GM21529 (cell line): ENCODE data around the gene CDO1.
"Not testable (repeated sequence)": the region's sequence is repeated elsewhere in the genome, so short reads cannot be mapped to it uniquely, and the experiment has no call there.

Source experiments
- ATAC-seq: cut with Tn5 transposase; IDR thresholded peaks from one replicate; pipeline ENCODE4 v1.9.1; 2021; ENCODE audit not compliant: unreplicated experiment

CDO1 gene

DNA sequence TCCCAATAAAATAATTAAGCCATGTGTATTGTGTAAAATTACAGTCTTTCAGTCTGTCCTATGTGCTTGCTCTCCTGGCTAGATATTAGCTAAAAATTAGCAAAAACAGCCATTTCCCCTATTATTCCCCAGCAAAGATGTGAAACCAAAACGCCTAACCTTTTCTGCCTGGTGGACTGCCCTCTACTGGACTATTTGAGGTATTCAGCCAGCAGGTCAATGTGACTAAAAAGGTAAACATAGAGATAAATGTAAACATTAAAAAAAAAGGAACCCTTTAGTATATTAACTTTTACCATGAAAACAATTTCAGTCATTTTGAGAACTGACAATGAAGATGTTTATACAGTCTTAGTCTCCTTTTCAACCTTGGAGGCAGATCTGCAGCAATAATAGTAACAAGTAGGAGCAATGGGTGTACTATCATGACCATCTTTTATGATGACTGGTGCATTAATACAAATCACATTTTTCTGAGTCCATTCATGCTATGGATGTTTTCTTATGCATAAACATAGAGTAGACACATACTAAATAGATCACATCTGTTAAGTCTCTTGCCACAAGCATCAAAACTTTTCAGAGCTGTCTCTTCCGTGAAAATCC is 14.8 kb upstream of the CDO1 start:
- ATAC-seq: peak; percentile 70

DNA sequence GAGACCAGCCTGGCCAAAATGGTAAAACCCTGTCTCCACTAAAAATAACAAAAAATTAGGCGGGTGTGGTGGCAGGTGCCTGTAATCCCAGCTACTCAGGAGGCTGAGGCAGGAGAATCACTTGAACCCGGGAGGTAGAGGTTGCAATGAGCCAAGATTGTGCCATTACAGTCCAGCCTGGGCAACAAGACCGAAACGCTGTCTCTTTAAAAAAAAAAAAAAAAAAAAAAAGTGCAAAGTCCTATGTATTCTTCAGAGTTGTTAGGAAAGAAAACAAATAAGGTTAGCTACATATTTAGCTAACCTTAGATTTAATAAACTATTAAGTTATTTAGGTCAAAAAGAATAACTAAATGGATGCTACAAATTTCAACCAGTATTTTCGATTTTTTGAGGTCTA is 13.5 kb upstream of the CDO1 start:
- ATAC-seq: no peak

DNA sequence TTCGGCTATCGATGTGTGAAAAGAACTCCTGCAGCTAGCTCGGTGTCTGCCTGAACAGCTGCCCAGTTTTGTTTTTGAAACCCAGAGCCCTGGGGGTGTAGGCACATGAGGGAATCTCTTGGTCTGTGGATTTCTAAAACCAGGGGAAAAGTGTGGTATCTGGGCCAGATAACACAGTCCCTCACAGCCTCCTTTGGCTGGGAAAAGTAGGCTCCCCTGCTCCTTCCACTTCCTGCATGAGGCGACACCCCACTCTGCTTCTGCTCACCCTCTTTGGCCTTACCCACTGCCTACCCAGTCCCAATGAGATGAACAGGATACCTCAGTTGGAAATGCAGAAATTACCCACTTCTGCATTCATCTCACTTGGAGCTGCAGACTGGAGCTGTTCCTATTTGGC is 9.5 kb upstream of the CDO1 start:
- no peak for ATAC-seq

DNA sequence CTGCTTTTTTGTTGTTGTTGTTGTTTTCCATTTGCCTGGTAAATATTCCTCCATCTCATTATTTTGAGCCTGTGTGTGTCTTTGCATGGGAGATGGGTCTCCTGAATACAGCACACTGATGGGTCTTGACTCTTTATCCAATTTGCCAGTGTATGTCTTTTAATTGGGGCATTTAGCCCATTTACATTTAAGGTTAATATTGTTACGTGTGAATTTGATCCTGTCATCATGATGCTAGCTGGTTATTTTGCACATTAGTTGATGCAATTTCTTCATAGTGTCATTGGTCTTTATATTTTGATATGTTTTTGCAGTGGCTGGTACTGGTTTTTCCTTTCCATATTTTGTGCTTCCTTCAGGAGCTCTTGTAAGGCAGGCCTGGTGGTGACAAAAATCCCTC is 8.5 kb upstream of the CDO1 start:
- ATAC-seq: not testable (repeated sequence)

DNA sequence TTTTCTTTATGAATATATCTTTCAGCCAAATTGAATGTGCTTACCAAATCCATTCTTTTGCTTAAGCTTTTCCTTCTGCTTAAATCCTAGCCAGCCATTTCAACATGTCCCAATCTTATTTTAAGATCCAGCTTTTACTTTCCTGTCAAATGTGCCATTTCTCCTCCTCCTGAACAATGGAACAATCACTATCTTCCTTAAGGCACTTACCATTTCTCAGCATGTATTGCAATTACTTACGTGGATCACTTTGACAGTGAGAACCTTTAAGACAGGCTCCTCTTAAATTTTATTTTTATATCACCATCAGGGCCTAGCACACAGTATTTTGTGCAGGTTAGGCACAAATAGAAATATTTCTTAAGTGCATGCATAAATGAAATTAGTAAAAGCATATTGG is 4.4 kb upstream of the CDO1 start:
- ATAC-seq: no peak

DNA sequence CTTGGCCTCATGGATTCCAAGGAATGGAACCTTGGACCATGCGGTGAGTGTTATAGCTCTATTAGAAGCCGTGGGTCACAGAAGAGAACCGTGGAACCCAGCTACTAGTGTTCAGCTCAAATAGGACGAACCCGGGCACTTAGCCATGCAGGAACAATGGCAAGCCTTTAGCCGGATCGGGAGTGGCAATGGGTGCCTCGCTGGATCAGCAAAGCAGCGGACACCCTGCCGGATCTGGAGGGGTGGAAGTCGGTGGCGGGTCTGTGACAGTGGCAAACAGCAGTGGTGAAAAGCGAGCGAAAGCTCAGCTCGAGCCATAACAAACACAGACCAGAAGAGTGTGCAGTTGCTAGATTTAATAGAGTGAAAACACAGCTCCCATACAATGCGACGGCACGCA is 2.4 kb upstream of the CDO1 start:
- no peak for ATAC-seq

DNA sequence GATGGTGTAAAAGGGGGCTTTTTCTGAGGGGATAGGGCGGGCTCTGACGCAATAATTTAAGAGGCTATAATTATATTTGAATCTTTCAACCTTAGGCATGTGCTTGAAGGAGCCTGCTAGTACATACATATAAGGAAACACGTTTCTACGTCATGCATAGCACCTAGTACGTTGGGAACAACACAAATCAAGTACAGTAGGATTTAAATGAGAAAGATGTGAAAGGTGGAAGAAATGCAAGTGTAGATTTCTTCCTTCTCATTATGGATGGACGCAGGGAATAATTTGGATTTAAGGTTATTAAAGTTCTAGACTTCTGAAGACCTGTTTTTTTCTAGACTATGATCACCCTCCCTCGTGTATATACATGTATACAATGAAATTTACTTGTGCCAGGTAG is 927 bp upstream of the CDO1 start:
- ATAC-seq: no peak

DNA sequence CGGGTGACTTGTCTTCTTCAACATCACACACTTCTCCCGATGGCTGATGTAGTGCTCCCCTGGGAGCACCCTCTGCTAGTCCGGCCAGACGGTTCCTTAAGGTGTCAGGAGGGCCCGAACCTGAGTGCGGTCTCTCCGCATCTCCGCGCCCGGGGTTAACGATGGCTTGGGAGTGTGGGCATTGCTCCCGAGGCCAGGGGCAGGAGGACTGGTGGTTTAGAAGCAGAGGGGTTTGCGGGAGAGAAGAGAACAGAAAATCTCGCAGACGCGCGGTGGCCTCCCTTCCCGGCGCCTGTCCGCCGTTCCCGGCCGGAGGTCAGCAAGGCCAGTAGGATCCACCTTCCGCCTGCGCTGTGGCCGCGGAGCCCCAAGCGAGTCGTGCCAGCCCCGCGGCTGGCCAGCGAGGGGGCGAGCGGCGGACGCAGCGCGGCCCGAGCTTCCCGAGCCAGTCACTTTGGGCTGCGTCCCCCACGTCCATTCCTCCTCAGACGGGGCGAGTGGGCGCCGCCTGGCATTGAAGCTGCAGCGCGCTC is 700 bp downstream of the CDO1 start:
- no peak for ATAC-seq

DNA sequence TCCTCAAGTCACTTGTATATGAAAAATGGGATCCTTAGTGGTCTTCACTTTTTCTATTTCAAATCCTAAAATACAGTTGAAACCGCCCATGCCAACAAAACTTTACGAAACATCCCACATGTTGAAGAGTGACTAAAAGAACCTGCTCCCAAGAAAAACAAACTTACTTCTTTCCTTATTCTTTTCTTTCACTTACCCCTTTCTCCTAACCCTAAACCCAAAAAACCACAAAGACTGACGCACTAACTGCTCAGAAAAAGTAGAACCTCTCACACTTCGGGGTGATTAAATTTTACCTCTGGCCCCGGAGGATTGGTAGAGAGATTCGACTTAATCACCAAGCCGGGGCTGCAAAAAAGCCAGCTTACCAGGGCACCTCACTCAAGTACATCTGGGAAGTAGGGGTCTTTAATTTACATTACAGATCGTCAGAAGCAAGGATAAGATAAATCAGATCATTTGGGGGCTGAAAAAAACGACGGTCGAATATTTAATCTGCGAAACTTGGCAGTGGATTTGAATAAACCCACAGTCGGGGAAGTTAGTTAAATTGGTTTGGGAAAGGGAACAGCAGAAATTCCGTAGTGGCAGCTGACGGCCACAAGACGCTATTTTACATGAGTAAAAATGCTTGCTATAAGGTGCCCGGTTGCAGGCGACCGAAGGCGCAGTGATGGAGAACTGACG is 1.3 kb downstream of the CDO1 start:
- no peak for ATAC-seq

DNA sequence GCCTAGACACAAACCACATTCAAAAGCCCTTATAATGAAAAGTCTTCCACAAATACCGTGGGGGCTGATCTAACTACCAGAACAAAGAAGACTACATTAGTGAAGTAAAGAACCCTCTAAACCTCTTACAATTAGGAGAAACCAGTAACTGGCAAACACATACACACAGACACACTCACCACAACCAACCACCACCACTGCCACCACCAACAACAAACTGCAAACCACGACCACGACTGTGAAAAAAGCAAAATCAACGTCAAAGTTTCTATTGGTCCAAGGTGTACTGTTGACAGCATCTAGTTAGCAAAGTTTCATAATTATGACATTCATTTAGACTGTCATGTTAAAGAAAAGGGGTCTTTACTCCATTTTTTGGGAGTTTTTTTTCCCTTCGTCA is 2.7 kb downstream of the CDO1 start:
- ATAC-seq: no peak

DNA sequence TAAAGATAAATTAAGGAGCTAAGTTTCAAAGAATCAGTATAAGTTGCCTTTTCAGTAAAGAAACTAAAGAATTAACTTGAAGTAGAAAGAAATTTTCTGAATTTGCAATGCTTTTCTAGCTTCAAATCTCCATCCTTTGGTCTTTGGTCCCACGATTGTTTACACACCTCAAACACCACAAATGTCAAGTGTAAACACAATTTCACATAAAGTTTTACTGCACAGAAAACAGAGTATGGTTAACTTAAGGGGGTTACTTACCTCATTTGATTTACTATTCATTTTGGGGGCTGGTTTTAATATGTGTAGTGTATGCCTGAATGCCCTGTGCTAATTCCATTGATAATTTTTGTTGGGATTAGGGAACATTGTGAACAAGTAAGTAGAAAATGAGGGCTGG is 4.1 kb downstream of the CDO1 start:
- ATAC-seq: no peak

DNA sequence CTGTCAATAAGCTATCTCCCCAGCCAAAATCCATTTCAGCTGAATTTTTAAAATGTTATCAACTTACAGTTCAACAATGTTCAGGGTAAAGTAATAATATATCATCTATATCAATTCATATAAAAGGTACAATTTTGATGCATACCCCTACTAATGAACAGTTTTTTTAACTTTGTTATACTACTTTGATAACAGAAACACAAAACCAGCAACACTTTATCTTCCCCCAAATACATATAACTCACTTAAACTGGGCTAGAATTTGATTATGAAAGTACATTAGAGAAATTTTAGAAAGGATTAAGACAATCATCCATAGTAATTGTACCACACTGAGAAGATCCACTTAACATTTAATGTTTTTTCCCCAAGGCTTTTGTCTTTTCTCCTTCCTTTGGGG is 5.1 kb downstream of the CDO1 start:
- no peak for ATAC-seq

DNA sequence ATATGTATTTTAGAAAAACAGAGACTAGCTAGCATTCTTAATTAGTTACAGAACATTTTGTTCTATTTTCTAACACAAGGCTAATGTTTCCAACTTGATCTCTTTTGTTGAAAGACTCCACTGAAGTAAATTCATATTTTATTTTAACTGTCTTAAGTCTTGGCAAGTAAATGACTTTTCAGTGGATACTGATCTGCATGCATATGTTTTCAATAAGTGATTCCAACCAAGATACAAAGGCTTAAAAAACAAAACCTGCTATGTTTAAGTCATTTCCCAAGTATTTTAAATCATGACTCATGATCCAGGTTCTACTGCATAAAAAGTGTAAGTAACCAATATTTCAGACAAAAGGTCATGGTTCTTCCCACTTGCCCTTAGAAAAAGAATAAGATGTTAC is 5.7 kb downstream of the CDO1 start:
- no peak for ATAC-seq

DNA sequence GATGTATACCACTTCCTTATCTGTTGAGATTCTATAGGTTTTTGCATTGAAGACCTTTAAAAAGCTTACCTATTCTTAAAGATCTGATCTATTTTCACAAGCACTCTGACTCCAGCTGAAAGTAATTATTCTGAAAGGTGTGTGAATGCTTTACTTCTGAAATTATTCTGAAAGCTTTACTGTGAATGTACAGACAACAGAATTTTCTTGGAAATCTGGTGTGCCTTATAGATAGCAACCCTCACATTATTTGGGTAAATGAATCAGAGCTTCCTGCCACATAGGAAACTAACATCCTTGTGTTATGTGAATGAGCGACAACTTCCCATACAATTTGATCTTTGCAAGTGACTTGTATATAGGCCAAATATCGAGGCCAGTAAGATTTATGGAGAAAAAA is 6.5 kb downstream of the CDO1 start:
- ATAC-seq: no peak

DNA sequence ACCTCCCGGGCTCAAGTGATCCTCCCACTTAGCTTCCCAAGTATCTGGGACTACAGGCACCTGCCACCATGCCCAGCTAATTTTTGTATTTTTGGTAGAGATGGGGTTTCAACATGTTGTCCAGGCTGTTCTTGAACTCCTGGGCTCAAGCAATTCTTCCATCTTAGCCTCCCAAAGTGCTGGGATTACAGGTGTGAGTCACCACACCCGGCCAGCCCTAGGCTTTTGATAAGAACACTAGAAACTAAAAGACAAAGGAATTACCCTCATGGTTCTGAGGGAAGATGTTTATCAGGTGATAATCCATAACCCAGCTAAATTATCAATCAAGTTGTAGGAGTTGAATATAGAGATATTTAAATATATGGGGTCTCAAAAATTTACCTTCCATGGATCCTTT is 8.4 kb downstream of the CDO1 start:
- ATAC-seq: not testable (repeated sequence)

DNA sequence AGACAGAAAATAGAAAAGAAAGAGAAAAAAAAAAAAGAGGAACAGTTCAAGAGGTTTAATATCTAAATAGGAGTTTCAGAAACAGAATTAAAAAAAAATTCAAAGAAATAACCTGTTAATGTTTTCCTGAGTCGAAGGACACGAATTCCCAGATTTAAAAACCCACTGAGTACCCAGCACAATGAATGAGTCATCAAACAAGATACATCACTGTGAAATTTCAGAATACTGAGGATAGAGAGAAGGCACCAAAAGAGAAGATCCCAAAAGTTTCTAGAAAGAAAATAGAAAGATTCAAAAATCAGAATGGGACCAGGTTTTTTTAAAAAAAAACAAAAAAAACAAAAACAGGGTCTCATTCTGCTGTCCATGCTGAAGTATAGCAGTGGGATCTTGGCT is 8.8 kb downstream of the CDO1 start:
- no peak for ATAC-seq

DNA sequence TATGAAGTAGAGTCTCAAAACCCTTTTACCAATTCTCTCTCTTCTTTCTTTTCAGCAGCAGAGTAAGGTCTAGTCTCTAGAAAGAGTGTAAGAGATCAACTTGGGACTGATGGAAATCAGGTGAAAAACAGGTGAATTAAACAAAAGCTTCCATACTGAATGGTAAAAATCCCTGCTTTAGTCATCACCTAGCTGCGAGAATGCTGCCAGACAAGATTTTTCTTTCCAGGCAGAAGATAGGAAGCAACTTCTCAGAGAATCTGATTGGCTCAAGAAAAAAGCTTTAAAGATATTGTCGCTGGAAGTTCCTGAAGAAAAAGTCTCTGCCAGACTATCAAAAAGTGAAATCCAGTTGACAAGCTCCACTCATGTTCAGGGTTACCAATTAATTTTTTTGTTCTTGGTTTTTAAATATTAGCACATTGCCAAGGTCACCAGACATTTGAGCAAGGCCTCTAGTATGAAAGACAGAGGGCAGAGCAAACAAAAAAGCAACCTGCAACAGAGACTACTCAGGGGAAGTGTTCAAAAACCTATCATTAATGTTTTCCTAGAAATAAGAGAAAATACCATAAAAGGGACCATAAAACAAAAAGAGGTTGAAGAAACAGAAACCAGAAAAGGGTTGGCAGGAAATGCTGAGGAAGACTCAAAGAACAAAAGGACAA is 9.3 kb downstream of the CDO1 start:
- ATAC-seq: no peak

DNA sequence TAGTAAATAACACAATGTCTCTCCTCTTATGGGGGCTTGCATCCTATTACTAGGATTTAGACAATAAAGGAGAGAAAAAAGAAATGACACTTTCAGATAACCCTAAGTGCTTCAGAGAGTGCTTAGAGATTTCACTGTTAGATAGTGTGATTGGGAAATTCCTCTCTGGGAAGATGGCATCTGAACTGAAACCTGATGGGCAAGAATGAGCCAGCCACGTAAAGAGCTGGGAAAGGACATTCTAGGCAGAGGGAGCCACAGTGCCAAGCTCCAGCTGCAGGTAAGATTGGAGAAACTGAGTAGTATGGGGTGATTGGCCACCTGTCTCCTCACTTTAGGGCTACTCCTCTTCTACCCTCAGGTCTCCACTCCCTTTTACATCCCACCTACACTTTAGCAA is 14.5 kb downstream of the CDO1 start:
- ATAC-seq: no peak

DNA sequence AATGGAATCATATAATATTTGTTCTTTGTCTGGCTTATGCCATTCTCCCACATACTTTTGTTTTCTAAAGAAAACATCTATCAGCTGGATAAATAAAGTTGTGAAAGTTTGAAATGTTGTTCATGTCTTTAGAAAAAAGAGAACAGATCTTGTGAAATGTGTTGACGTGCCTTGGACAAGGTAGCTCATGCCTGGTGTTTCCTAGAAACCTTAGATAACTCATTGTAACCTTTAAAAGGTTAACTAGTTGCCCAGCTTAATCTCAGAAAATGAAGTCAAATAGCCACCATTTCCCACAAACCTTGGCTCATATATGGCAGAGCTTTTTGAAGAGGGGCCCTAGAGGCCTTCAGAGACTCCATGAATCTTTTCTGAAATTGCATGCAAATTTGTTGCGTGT is 15.3 kb downstream of the CDO1 start:
- no peak for ATAC-seq

DNA sequence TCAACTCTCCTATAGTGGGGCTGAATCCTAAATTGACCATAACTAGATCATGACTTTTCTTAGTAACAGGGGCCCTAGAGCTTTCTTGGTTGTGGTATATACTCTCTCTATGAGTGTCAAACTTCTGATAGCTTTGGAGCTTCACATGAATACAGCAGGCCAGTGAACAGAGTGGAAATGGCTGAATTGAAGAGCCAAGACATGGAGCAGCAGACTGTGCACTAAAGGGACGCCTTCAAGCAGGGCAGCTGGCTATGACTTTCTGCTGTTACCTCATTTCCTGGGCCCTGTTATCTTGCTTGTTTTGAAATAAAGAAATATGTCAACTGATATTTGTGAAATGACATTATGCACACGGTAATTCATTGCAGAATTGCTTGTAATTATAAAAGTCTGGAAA is 16.4 kb downstream of the CDO1 start:
- ATAC-seq: no peak

DNA sequence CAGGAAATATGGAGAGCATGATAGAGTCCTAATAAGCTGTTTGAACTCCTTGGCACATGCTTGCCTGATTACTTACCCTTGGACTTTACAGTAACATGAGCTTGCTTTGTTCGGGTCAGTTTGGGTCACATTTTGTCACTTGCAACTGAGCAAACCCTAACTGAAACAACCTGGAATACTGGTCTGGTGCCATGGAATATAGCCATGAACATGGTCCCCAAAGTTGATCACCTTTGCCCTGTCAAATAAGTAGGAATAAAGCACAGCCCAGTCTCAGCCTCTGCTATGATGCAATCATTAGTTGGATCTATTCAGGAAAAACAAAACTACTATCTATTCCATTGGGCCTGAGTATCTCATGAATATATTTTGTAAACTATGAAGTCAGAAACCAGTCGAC is 18.2 kb downstream of the CDO1 start:
- ATAC-seq: no peak

DNA sequence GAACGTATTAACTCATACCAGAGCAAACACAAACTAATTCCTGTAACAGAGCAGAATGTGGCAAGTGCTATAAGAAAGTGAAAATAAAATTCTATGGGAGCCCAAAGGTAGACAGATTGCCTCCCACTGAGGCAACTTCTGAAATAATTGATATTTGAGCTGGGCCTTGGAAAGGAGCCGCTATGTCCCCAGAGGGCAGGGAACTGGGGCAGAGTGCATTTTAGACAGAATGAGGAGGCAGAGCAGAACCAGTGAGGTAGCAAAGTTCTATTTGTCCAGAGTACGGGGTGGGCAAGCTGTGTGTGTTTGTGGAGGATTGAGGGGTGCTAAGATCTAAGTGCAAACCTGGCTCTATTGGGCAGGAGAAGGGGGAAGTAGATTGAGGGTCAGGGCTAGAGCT is 19.8 kb downstream of the CDO1 start:
- no peak for ATAC-seq
